H9 (cell line): ENCODE data around the gene PLSCR5. TPM values are rescaled to one million over a fixed set of nuclear protein-coding genes. Genes with fewer than 3 reads are reported as not detected.

ENCODE experiments used
- DNase-seq: peaks from one replicate; pipeline ENCODE4 v3.0.0-alpha.2; 2017
- H2AFZ ChIP-seq: one replicate; pipeline ENCODE4 v1.6.1; 2013; ENCODE audit warnings: mild to moderate bottlenecking, low read length, control low read depth, moderate library complexity
- H2AK5ac ChIP-seq: 2 replicates; pipeline ENCODE4 v1.6.1; 2013; ENCODE audit warnings: low read length, control low read depth, mixed read lengths; ENCODE audit not compliant: insufficient read length
- H2BK120ac ChIP-seq: one replicate; pipeline ENCODE4 v1.6.1; 2013; ENCODE audit warnings: low read depth, mild to moderate bottlenecking, low read length, control low read depth, inconsistent platforms; ENCODE audit not compliant: poor library complexity, severe bottlenecking
- H2BK12ac ChIP-seq: 2 replicates; pipeline ENCODE4 v1.6.1; 2013; ENCODE audit warnings: low read length, control low read depth, mixed read lengths, low read depth; ENCODE audit not compliant: insufficient read length
- H2BK15ac ChIP-seq: 2 replicates; pipeline ENCODE4 v1.6.1; 2013; ENCODE audit warnings: low read depth, low read length, control low read depth
- H2BK20ac ChIP-seq: one replicate; pipeline ENCODE4 v1.6.1; 2013; ENCODE audit warnings: low read depth, mild to moderate bottlenecking, low read length, control low read depth, inconsistent platforms; ENCODE audit not compliant: poor library complexity, severe bottlenecking
- H2BK5ac ChIP-seq: 2 replicates; pipeline ENCODE4 v1.6.1; 2013; ENCODE audit warnings: low read length, control low read depth, mixed read lengths; ENCODE audit not compliant: insufficient read length
- H3K14ac ChIP-seq: 2 replicates; pipeline ENCODE4 v1.6.1; 2013; ENCODE audit warnings: low read length, control low read depth; ENCODE audit not compliant: insufficient read depth
- H3K18ac ChIP-seq: 2 replicates; pipeline ENCODE4 v1.6.1; 2013; ENCODE audit warnings: low read depth, mild to moderate bottlenecking, mixed read lengths, low read length, control low read depth; ENCODE audit not compliant: insufficient read length
- H3K23ac ChIP-seq: 2 replicates; pipeline ENCODE4 v1.6.1; 2013; ENCODE audit warnings: low read length, control low read depth, mixed read lengths, low read depth; ENCODE audit not compliant: insufficient read length
- H3K23me2 ChIP-seq: 2 replicates; pipeline ENCODE4 v1.6.1; 2013; ENCODE audit warnings: low read depth, mild to moderate bottlenecking, mixed read lengths, low read length, control low read depth; ENCODE audit not compliant: insufficient read length, poor library complexity, severe bottlenecking
- H3K27ac ChIP-seq: 2 replicates; pipeline ENCODE4 v1.5.1; 2013; ENCODE audit warnings: low read length, control low read depth, mixed read lengths, low read depth; ENCODE audit not compliant: insufficient read length
- H3K27me3 ChIP-seq: 2 replicates; pipeline ENCODE4 v1.6.1; 2013; ENCODE audit warnings: low read length, control low read depth, inconsistent platforms; ENCODE audit not compliant: insufficient read depth
- H3K4ac ChIP-seq: 2 replicates; pipeline ENCODE4 v1.6.1; 2013; ENCODE audit warnings: low read depth, mild to moderate bottlenecking, control low read depth, inconsistent platforms, low read length, moderate library complexity
- H3K4me1 ChIP-seq: 2 replicates; pipeline ENCODE4 v1.6.1; 2013; ENCODE audit warnings: low read length, control low read depth, inconsistent platforms; ENCODE audit not compliant: insufficient read depth
- H3K4me2 ChIP-seq: 2 replicates; pipeline ENCODE4 v1.6.1; 2013; ENCODE audit warnings: low read length, control low read depth, mixed read lengths; ENCODE audit not compliant: insufficient read length, insufficient read depth
- H3K56ac ChIP-seq: 2 replicates; pipeline ENCODE4 v1.6.1; 2013; ENCODE audit warnings: low read depth, mild to moderate bottlenecking, mixed read lengths, low read length, control low read depth; ENCODE audit not compliant: insufficient read length
- H3K79me1 ChIP-seq: 2 replicates; pipeline ENCODE4 v1.6.1; 2013; ENCODE audit warnings: low read depth, mild to moderate bottlenecking, moderate library complexity, low read length, control low read depth, inconsistent platforms; ENCODE audit not compliant: insufficient read depth, poor library complexity, severe bottlenecking
- H3K79me2 ChIP-seq: 2 replicates; pipeline ENCODE4 v1.6.1; 2013; ENCODE audit warnings: low read length, control low read depth, inconsistent platforms; ENCODE audit not compliant: insufficient read depth
- H3K9ac ChIP-seq: 2 replicates; pipeline ENCODE4 v1.6.1; 2013; ENCODE audit warnings: low read length, control low read depth, mixed read lengths; ENCODE audit not compliant: insufficient read length; ENCODE audit errors: extremely low read depth
- H3K9me3 ChIP-seq: one replicate; pipeline ENCODE4 v1.6.1; 2013; ENCODE audit warnings: low read depth, low read length, inconsistent platforms; ENCODE audit not compliant: control insufficient read depth
- H3T11ph ChIP-seq: one replicate; pipeline ENCODE4 v1.6.1; 2013; ENCODE audit warnings: mild to moderate bottlenecking, low read length, control low read depth, inconsistent platforms
- H4K20me1 ChIP-seq: one replicate; pipeline ENCODE4 v1.6.1; 2013; ENCODE audit not compliant: control insufficient read depth, insufficient read length, insufficient read depth
- H4K5ac ChIP-seq: 2 replicates; pipeline ENCODE4 v1.6.1; 2013; ENCODE audit warnings: low read depth, mild to moderate bottlenecking, mixed read lengths, low read length, control low read depth; ENCODE audit not compliant: insufficient read length
- H4K8ac ChIP-seq: replicated peaks from 2 replicates; pipeline ENCODE4 v1.6.1; 2013; ENCODE audit warnings: low read length, control low read depth, mixed read lengths, low read depth; ENCODE audit not compliant: insufficient read length
- H4K91ac ChIP-seq: 2 replicates; pipeline ENCODE4 v1.6.1; 2013; ENCODE audit warnings: low read depth, mild to moderate bottlenecking, moderate library complexity, mixed read lengths, low read length, control low read depth; ENCODE audit not compliant: insufficient read length
- H3K27ac Mint-ChIP-seq, 3 experiments: 2 replicates in 2 of 3; 3 replicates in 1 of 3; pipeline ENCODE4 v1.8.0; 2020 to 2021; ENCODE audit warnings: mixed read lengths in 3 of 3, mild to moderate bottlenecking in 1 of 3, moderate library complexity in 1 of 3
- H3K27me3 Mint-ChIP-seq: 2 replicates; pipeline ENCODE4 v1.8.0; 2021; ENCODE audit warnings: low read depth, mild to moderate bottlenecking, moderate library complexity, mixed read lengths
- H3K36me3 Mint-ChIP-seq, 3 experiments: 2 replicates in 2 of 3; 3 replicates in 1 of 3; pipeline ENCODE4 v1.8.0; 2020 to 2021; ENCODE audit warnings: low read depth in 3 of 3, mixed read lengths in 3 of 3; ENCODE audit not compliant: insufficient read depth in 1 of 3
- H3K4me1 Mint-ChIP-seq, 2 experiments: 2 replicates each; pipeline ENCODE4 v1.8.0; 2020; ENCODE audit warnings: mixed read lengths in 2 of 2
- H3K4me3 Mint-ChIP-seq, 2 experiments: 2 replicates in 1 of 2; 3 replicates in 1 of 2; pipeline ENCODE4 v1.8.0; 2020 to 2021; ENCODE audit warnings: mild to moderate bottlenecking in 2 of 2, mixed read lengths in 2 of 2, moderate library complexity in 1 of 2
- H3K9me3 Mint-ChIP-seq, 2 experiments: 2 replicates in 1 of 2; 3 replicates in 1 of 2; pipeline ENCODE4 v1.8.0; 2020; ENCODE audit warnings: mild to moderate bottlenecking in 2 of 2, mixed read lengths in 2 of 2, moderate library complexity in 1 of 2
- CTCF ChIP-seq: fragments of 200-600 bp; sonication (generic); conservative IDR thresholded peaks from 3 replicates; pipeline ENCODE4 v1.8.0; 2021; ENCODE audit warnings: antibody characterized with exemption, mild to moderate bottlenecking
- total RNA-seq: library from RNA; stranded (reverse); gene quantifications from 2 replicates; pipeline ENCODE4 v1.2.1, GENCODE V29; 2021

Gene PLSCR5
- total RNA-seq, 1 experiment from 2014 or later = not detected

GRCh38 chr3:146638718-146639117 is 33.6 kb upstream of the PLSCR5 start:
- Histone ChIP-seq H2AK5ac (no peak overlapping the region), H3K18ac (no peak overlapping the region), H3K9me3 (no peaks in the 10 kb centered on the region), H2BK15ac (no peak overlapping the region), H2BK12ac (no peak overlapping the region), H3K4ac (no peak overlapping the region), H3K23ac (no peak overlapping the region), H3K27me3 (no peaks in the 10 kb centered on the region), H4K20me1 (no peaks in the 10 kb centered on the region), H3K56ac (no peak overlapping the region), H3T11ph (no peak overlapping the region), H3K14ac (no peak overlapping the region), H3K23me2 (no peaks in the 10 kb centered on the region), H3K9ac (no peak overlapping the region), H3K4me2 (no peak overlapping the region), H2BK20ac (no peak overlapping the region), H2BK120ac (no peak overlapping the region), H2AFZ (no peak overlapping the region), H4K5ac (no peak overlapping the region), H3K27ac (no peak overlapping the region), H3K79me1 (no peaks in the 10 kb centered on the region), H3K4me1 (no peaks in the 10 kb centered on the region; the same call in 1 of the 2 replicates), H2BK5ac (no peak overlapping the region), H3K79me2 (no peaks in the 10 kb centered on the region), H4K8ac (no peak overlapping the region), H4K91ac (no peak overlapping the region)
- H3K9me3 Mint-ChIP-seq = no peaks in the 10 kb centered on the region
- no peaks in the 10 kb centered on the region for H3K36me3 Mint-ChIP-seq
- peak; percentile 68 for TF ChIP-seq CTCF
- no peak for DNase-seq
- peaks cover 10 to 11% of the 10 kb centered on the region in 2 experiments for H3K4me1 Mint-ChIP-seq
- H3K27me3 Mint-ChIP-seq = no peaks in the 10 kb centered on the region
- no peak overlapping the region for H3K4me3 Mint-ChIP-seq
- no peak overlapping the region for H3K27ac Mint-ChIP-seq
